ENCODE measurements around the gene GPR176. TPM values are rescaled to one million over a fixed set of nuclear protein-coding genes. Genes with fewer than 3 reads are reported as not detected.

Gene GPR176
- polyA plus RNA-seq, 3 donors = 0.08 to 0.18 TPM; not detected in 1

- Histone ChIP-seq H4K20me1 (ENCODE audit: insufficient read depth, low read length) (no peaks in the 10 kb centered on the region), H3K36me3 (replicated peaks in 1 of 2; ENCODE audit: control insufficient read depth in 1 of 2, insufficient read depth in 2 of 2, low read length in 2 of 2) (no peaks in the 10 kb centered on the region), H2AFZ (ENCODE audit: insufficient read depth, low read depth, low read length, poor library complexity, severe bottlenecking) (no peak overlapping the region), H3K4me2 (replicated peaks; ENCODE audit: extremely low read depth, low read length, poor library complexity, severe bottlenecking) (no peak overlapping the region), H3K79me2 (ENCODE audit: insufficient read depth, low read length) (no peaks in the 10 kb centered on the region), H3K4me1 (ENCODE audit: control insufficient read depth in 1 of 2, insufficient read depth in 2 of 2, low read length in 2 of 2) (no peaks in the 10 kb centered on the region), H3K9ac (ENCODE audit: insufficient read depth, low read length, poor library complexity, severe bottlenecking) (no peak overlapping the region), H3K27me3 (ENCODE audit: control insufficient read depth in 2 of 2, insufficient read depth in 2 of 2, low read length in 2 of 2) (no peaks in the 10 kb centered on the region), H3K27ac (ENCODE audit: low read depth in 1 of 2, low read length in 2 of 2) (no peak overlapping the region), H3K4me3 (replicated peaks in 1 of 3; ENCODE audit: low read depth in 2 of 3, low read length in 3 of 3) (no peak overlapping the region), H3K9me3 (replicated peaks in 1 of 2; ENCODE audit: control insufficient read depth in 1 of 2, insufficient read depth in 1 of 2, low read length in 2 of 2) (no peaks in the 10 kb centered on the region)
- no CpG with 5 or more reads among the region's 1 CpG for WGBS (ENCODE audit: insufficient coverage)
- H3K9me3 Mint-ChIP-seq = peaks cover 0 to 5% (median 0%) of the 10 kb centered on the region in 7 donors
- no peak overlapping the region for H3K27ac Mint-ChIP-seq
- intact Hi-C loops (cut with micrococcal nuclease) = no loop called here
- no peaks in the 10 kb centered on the region for H3K36me3 Mint-ChIP-seq
- no peak for TF ChIP-seq CTCF (IDR thresholded peaks at IDR 0.05)
- peaks cover 2% of the 10 kb centered on the region for H3K4me1 Mint-ChIP-seq
- no peak overlapping the region for H3K4me3 Mint-ChIP-seq
- DNase-seq = no peak
- peaks cover 0 to 4% (median 2%) of the 10 kb centered on the region in 3 donors for H3K27me3 Mint-ChIP-seq (ENCODE audit: low read depth in 3 of 3)
These were observed 89.9 kb downstream of the GPR176 start for GRCh38 chr15:39830166-39830565.

GRCh38 chr15:39828374-39828931, 91.6 kb downstream of the GPR176 start:
- Mint-ChIP-seq H3K4me3 (no peak overlapping the region), H3K9me3 (peaks cover 0 to 8% (median 1%) of the 10 kb centered on the region in 7 donors), H3K36me3 (no peaks in the 10 kb centered on the region), H3K27me3 (ENCODE audit: low read depth in 3 of 3) (peaks cover 0 to 4% (median 2%) of the 10 kb centered on the region in 3 donors), H3K4me1 (peaks cover 2% of the 10 kb centered on the region), H3K27ac (no peak overlapping the region)
- DNase-seq = no peak
- WGBS (ENCODE audit: insufficient coverage) = 95% methylated on average over 4 of the region's 6 CpGs
- H3K4me2 ChIP-seq (replicated peaks; ENCODE audit: extremely low read depth, low read length, poor library complexity, severe bottlenecking) = no peak overlapping the region
- H2AFZ ChIP-seq (ENCODE audit: insufficient read depth, low read depth, low read length, poor library complexity, severe bottlenecking) = no peak overlapping the region
- H3K9ac ChIP-seq (ENCODE audit: insufficient read depth, low read length, poor library complexity, severe bottlenecking) = no peak overlapping the region
- no peak for TF ChIP-seq CTCF (IDR thresholded peaks at IDR 0.05)
- intact Hi-C loops (cut with micrococcal nuclease) = no loop called here
- H3K27ac ChIP-seq (ENCODE audit: low read depth in 1 of 2, low read length in 2 of 2) = no peak overlapping the region
- H3K27me3 ChIP-seq (ENCODE audit: control insufficient read depth in 2 of 2, insufficient read depth in 2 of 2, low read length in 2 of 2) = no peaks in the 10 kb centered on the region
- no peaks in the 10 kb centered on the region for H3K36me3 ChIP-seq (replicated peaks in 1 of 2; ENCODE audit: control insufficient read depth in 1 of 2, insufficient read depth in 2 of 2, low read length in 2 of 2)
- no peaks in the 10 kb centered on the region for H3K79me2 ChIP-seq (ENCODE audit: insufficient read depth, low read length)
- H3K4me1 ChIP-seq (ENCODE audit: control insufficient read depth in 1 of 2, insufficient read depth in 2 of 2, low read length in 2 of 2) = no peaks in the 10 kb centered on the region
- no peaks in the 10 kb centered on the region for H4K20me1 ChIP-seq (ENCODE audit: insufficient read depth, low read length)
- no peaks in the 10 kb centered on the region for H3K9me3 ChIP-seq (replicated peaks in 1 of 2; ENCODE audit: control insufficient read depth in 1 of 2, insufficient read depth in 1 of 2, low read length in 2 of 2)
- no peak overlapping the region for H3K4me3 ChIP-seq (replicated peaks in 1 of 3; ENCODE audit: low read depth in 2 of 3, low read length in 3 of 3)
